BJ (cell line): ENCODE data around the gene CYP51A1. TPM values are rescaled to one million over a fixed set of nuclear protein-coding genes. Genes with fewer than 3 reads are reported as not detected.

Experiments
- CTCF ChIA-PET: fragments of 350-600 bp; formaldehyde crosslinking; extraction: SDS; loops from one replicate; lab custom pipeline; 2021; ENCODE audit warnings: antibody characterized with exemption, inconsistent platforms; lab: Yijun Ruan, JAX
- POLR2A ChIA-PET: fragments of 300-600 bp; sonication (Branson Sonifier 250); formaldehyde crosslinking; extraction: SDS; loops from one replicate; lab custom pipeline; 2021; ENCODE audit warnings: antibody characterized with exemption; lab: Charles Lee
- DNase-seq: peaks from one replicate; pipeline ENCODE4 v3.0.0-alpha.2; 2011; ENCODE audit warnings: low read depth
- H3K27me3 ChIP-seq: 2 replicates; pipeline ENCODE4 v1.6.0; 2011; ENCODE audit warnings: low read length; ENCODE audit not compliant: control insufficient read depth, insufficient read depth
- H3K36me3 ChIP-seq: 2 replicates; pipeline ENCODE4 v1.5.1; 2011; ENCODE audit warnings: low read length; ENCODE audit not compliant: control insufficient read depth, insufficient read depth
- H3K4me3 ChIP-seq: 2 replicates; pipeline ENCODE4 v1.5.1; 2011; ENCODE audit warnings: low read depth, mild to moderate bottlenecking, control low read depth, low read length
- polyA plus RNA-seq: library from polyadenylated mRNA; depleted of rRNA; stranded (reverse); fragments of >200 nt; gene quantifications from 2 replicates; pipeline ENCODE4 v1.2.3, GENCODE V29; 2011; rRNA removed
- TF ChIP-seq, protein P1 (sequence below): IDR thresholded peaks from 2 replicates; pipeline ENCODE4 v1.5.1; 2011; ENCODE audit warnings: low read depth, mild to moderate bottlenecking, control low read depth, inconsistent platforms, low read length, moderate library complexity; ENCODE audit not compliant: insufficient read depth

The CYP51A1 gene
- polyA plus RNA-seq, 1 experiment, result 2.2 TPM

DNA sequence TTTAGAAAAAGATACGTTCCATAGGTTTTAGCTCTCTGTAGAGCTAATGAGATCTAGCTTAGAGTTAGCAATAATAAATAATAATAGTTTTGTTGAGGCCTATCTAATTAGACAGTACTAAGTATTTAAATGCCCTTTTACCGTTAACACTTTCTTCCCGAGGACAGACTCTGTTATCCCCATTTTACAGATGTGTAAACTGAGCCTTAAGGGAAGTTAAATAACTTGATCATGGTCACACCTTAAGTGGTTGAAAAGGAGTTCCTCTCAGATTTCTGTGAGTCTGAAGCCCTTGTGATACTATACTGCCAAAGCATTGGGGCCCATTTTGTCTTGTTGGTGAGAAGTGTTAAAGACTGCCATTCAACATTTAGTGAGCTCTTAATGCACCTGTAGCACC, 61.6 kb downstream of the CYP51A1 start:
- H3K36me3 ChIP-seq, result no peaks in the 10 kb centered on the region; the same call in 1 of the 2 replicates
- DNase-seq, result no peak
- no peak overlapping the region for H3K4me3 ChIP-seq
- TF ChIP-seq, protein P1, sequence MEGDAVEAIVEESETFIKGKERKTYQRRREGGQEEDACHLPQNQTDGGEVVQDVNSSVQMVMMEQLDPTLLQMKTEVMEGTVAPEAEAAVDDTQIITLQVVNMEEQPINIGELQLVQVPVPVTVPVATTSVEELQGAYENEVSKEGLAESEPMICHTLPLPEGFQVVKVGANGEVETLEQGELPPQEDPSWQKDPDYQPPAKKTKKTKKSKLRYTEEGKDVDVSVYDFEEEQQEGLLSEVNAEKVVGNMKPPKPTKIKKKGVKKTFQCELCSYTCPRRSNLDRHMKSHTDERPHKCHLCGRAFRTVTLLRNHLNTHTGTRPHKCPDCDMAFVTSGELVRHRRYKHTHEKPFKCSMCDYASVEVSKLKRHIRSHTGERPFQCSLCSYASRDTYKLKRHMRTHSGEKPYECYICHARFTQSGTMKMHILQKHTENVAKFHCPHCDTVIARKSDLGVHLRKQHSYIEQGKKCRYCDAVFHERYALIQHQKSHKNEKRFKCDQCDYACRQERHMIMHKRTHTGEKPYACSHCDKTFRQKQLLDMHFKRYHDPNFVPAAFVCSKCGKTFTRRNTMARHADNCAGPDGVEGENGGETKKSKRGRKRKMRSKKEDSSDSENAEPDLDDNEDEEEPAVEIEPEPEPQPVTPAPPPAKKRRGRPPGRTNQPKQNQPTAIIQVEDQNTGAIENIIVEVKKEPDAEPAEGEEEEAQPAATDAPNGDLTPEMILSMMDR, result no peak
- CTCF ChIA-PET, result interaction anchor here (1.1 kb wide), 1 partner anchor 193 kb away, joined by 3 read pairs; the partner anchor contains the start of gene MTERF1
- POLR2A ChIA-PET, result no interaction called here
- no peaks in the 10 kb centered on the region for H3K27me3 ChIP-seq

DNA sequence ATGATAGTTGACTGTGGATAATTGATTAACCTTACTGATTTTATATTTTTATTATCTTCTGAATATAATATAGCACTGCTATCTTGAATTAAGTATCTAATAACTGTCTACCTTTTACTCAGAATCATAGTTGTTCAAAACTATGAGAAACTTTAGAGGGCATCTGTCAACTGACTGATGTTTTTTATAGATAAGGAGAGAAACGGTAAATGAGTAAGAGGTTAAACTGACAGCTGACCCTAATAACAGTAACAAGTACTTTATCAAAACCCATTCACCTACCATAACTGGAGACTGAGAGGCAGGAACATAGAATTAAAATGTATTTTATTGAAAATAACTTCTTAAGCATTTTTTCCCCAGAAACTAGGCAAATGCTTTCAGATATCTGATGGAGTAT, 62.2 kb downstream of the CYP51A1 start:
- DNase-seq, result no peak
- H3K27me3 ChIP-seq, result no peaks in the 10 kb centered on the region
- ChIA-PET CTCF (interaction anchor here (1.1 kb wide), 1 partner anchor 192 kb away, joined by 3 read pairs; the partner anchor contains the start of gene MTERF1), POLR2A (no interaction called here)
- H3K36me3 ChIP-seq, result peaks cover 3% of the 10 kb centered on the region
- no peak overlapping the region for H3K4me3 ChIP-seq
- TF ChIP-seq, protein P1, result no peak

DNA sequence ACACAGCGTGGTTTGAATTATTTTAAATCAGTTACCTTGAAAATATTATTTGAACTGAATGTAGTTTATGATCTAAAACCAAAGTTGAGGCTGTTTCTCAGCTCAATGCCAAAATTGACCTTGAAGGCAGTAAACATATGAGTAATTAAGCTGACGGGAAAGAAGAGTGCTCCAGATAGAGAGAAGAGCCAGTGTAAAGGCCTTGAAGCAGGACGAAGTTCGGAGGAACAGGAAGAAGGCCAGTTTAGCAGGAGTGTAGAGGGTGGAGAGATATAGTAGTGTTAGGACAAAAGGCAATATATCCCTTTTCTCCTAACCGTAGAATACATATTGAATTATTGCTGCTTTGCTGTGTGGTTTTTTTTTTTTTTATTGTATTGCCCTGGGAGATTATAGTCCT, 63.2 kb downstream of the CYP51A1 start:
- H3K4me3 ChIP-seq, result no peak overlapping the region
- H3K27me3 ChIP-seq, result no peaks in the 10 kb centered on the region
- CTCF ChIA-PET, result no interaction called here
- POLR2A ChIA-PET, result no interaction called here
- DNase-seq, result no peak
- TF ChIP-seq, protein P1, result no peak
- peaks cover 4% of the 10 kb centered on the region for H3K36me3 ChIP-seq

DNA sequence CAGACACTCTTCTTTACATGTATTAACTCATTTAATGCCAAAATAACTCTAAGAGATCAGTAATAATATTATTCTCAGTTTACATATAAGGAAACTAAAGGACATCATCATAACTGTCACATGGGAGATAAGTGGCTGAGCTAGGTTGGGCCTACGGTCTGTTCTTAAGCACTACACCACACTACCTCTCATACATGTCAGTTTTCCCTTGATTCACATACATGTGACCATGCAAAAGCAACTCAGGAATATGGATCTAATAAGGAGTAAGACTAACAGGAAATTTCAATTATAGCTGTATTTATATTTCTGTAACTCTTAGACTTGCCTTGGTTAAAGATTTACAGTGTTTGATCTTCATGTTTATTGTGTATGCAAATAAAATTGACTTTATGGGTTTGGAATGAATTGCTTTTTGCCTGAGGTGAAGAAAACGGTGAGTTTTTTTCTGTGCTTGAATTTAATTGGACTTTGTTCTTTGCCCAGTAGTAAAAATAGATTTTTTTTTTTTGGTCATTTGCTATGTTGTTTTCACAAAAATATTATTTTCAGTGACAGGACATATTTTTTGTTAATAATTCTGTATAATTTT, 69.7 kb downstream of the CYP51A1 start:
- POLR2A ChIA-PET, result no interaction called here
- DNase-seq, result no peak
- no peak overlapping the region for H3K4me3 ChIP-seq
- no peaks in the 10 kb centered on the region for H3K27me3 ChIP-seq
- TF ChIP-seq, protein P1, result no peak
- peaks cover 4% of the 10 kb centered on the region for H3K36me3 ChIP-seq
- CTCF ChIA-PET, result no interaction called here

Other genes starting within 250 kb of the CYP51A1 start
- 7.4 and 13.6 TPM in 2 replicates for gene AKAP9, start 193.6 kb downstream of the CYP51A1 start, polyA plus RNA-seq
- 0.06 TPM in 1 of 2 replicates, not detected in the other for gene LRRD1, start 44.7 kb upstream of the CYP51A1 start, polyA plus RNA-seq
- gene KRIT1, start 111.4 kb upstream of the CYP51A1 start, polyA plus RNA-seq, result 23.7 and 35.8 TPM in 2 replicates
- gene ANKIB1, start 111.5 kb upstream of the CYP51A1 start, polyA plus RNA-seq, result 35.0 and 45.1 TPM in 2 replicates